ENCODE data around the gene BEST3.

BEST3 gene

DNA sequence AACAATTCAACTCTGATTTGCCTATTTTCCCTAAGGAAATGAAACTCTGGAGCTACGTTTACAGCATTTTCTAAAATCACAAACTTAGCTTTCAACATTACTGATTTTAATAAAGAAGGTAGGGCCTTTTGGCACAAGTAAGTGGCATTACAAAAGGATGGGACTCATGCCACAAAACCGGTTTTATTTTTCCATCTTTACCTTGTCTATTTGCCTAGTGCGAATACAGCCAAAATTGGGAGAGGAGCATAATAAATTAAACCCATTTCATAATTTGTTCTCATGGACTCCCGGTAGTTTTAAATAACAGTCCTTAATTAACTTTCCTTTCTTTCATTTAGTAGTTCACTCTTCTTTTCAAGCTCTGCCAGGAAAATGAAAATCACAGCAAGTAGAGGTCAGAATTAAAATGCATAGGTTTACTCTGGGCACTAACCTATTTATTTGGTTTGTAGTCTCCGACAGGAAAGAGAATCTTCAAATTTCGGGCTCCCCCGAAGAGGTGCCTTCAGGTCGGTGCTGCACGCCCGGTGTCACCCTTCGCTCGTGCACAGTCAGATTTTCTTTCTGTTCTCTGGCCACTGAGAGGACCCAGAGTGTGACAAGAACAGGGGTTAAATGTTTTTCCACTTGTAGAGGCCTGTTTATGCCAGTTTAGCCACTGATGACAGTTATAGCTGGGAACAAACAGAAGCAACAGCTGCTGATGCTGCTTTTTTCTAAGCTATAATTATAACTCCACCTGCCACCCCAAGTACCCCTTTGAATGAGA lies at the start of gene BEST3:
TSS of gene BEST3 (minus strand) at position 535 of the 772 bp plus-strand sequence. CDS start 1,505 bp downstream, outside the sequence.
- DNase-seq (ENCODE audit: low read depth) = no peak

DNA sequence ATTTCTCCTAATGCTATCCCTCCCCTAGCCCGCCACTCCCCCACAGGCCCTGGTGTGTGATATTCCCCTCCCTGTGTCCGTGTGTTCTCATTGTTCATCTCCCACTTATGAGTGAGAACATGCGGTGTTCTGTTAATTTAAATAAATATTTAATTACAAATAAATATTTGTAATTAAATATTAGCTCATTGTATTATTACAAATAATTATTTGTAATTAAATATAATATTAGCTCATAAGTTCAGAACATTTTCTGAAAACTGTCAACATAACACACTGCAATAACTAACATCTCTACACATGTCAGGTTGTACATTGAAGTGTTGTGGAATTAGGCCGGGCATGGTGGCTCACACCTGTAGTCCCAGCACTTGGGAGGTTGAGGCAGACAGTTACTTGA lies 45.0 kb upstream of the BEST3 start:
- no peak for DNase-seq (ENCODE audit: low read depth)

DNA sequence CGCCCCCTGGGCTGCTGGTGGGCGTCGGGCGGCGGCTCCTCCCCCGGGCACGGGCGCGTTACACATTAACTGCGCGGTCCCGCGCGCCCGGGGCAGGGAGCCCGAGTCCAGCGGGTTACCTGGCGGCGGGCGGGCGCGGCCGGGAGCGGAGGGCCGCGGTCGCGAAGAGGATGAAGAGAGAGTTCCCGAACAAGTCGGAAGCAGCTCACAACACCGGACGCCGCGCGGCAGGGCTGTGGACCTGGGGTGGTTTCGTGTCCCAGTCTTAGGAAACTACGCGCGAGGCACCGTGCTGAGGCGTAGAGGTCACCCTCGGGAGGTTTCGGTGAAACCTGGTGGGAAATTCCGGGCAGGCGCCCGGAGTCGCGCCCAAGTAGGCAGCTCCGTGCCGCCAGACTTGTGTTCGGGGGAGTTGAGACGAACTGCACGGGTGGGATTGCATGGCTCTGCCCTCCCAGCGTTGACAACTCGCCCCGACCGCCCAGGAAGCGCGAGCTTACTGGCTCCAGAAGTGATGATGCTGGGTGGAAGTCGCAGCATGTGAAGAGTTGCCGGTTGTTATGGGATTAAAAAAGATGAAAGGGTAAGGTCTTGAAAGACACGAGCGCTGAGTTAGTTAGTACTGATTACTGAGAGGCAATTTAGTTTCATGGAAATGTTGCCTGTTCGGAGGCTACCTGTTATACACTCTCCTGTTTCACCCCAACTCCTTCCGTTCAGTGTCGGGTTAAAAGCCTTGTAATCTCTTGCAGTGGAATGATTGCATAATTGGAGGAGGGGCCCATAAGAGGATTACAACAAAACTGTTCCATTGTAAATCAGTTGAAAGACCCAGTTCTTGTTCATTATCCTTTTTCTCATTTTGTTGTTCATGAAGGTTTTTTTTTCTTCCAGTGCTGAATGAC lies 40.4 kb upstream of the BEST3 start:
- peak; percentile 24 for DNase-seq (ENCODE audit: low read depth)

DNA sequence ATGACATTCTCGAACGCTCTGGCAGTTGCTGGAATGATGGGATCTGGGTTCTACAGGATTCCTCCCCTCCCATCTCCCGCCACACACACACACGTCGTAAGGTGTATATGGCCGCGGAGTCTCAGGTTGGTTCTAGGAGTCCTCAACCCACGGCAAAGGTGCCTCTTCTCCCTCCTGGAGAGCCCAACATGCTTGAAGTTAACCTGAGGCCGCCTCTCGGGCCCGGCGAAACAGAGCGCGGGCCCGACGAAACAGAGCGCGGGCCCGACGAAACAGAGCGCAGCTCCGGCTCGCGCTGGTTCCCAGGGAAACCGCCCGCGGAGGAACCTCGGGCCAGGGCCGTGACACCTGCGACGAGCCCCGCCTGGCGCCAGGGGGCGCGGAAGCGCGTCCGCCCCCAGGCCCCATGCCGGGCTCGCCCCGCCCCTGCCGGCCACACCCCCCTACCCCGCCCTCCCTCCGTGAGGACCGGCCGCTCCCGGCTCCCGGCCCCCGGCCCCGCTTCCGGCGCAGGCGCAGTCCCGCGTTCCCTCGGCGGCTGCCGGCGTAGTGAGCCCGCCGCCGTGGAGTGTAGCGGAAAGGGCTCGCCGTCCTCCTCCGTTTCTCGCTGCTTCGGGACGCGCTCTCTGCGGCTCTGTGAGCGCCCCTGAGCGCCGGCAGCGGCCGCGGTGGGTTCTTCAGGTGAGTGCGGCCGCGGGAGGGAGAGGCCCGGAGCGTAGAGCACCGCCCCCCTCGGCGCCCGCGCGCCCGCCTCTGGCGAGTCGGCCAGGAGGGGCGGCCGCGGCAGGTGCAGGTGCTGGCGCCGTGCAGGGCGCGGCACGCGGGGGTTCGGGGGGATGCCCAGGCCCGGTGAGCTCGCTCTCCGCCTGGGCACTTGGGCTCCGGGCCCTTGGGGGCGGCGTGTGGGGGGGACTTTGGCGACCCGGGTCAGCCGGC lies 39.5 kb upstream of the BEST3 start, which contains the start of gene RAB3IP:
TSS of gene RAB3IP (plus strand) at position 510 of the 936 bp plus-strand sequence. CDS start 16,549 bp downstream, outside the sequence.
- DNase-seq (ENCODE audit: low read depth) = peak; percentile 74

DNA sequence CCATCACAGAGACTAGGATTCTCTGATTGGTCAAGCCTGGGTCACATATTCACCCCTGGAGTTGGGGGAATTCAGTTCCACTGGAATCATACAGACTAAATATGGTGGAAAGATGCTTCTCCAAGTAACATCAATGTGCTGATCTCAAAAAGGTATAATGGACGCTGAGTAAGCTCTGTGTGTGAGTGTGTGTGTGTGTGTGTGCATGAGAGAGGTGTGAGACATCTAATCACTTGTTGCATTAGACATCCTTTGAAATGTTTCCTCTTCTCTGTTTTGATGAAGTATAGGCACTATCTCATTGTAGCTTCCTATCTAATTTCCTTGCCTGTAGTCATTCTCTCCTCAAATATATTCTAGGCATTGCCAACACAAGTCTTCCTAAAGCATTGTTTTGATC lies 34.5 kb upstream of the BEST3 start:
- DNase-seq (ENCODE audit: low read depth) = no peak

DNA sequence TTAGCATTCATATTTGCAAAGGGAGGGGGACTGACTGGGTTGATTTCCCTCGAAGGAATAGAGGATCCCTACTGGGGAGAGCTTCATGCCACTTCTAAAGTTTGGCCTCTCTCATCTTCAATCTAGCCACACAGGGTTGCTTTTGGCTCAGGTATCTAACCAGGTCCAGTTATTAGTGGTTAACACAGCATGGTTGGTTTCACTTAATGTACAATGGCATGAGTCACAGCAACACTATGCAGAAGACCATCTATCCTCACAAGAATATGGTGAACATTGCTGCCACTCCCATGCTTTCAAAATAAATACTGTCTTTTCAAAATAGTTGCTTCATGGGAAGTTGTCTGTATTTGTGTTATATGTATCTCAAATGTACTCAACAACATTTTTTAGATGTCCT lies 33.0 kb upstream of the BEST3 start:
- no peak for DNase-seq (ENCODE audit: low read depth)

DNA sequence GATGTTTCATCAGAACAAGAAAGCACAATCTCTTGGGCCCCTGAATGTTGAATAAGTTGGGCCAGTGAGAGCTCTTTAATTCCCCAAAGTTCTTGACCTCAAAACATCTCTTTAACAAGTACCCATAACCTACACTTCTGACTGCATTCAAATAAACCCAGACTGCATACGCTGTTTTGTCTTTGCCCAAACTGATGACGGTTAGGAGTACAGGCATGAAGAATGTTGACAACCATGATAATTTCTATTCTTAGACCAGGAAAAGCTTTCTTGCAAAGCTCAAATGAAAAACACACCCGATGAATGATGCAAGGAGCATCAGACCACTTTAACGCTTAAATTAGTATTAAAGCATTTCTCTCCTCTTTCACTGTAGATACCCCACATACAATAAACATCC lies 27.8 kb upstream of the BEST3 start:
- DNase-seq (ENCODE audit: low read depth) = no peak

DNA sequence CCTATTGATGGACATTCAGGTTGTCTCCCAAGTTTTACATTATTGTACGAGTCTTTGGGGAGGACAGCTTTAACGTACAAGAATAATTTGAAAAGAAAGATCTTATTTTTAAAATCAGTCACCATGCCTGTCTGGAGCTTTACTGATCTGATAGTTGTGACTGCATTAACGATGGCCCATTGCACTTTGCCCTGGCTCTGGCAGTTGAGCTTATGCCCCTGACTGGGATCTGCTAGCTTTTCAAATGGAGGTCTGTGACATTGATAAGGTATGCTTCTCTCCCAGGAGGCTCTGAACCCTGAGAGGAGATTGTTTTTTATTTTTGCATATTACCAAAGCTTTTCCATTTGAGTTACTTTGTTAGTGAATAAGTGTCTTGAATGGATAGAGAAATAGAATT lies 21.6 kb upstream of the BEST3 start:
- no peak for DNase-seq (ENCODE audit: low read depth)

DNA sequence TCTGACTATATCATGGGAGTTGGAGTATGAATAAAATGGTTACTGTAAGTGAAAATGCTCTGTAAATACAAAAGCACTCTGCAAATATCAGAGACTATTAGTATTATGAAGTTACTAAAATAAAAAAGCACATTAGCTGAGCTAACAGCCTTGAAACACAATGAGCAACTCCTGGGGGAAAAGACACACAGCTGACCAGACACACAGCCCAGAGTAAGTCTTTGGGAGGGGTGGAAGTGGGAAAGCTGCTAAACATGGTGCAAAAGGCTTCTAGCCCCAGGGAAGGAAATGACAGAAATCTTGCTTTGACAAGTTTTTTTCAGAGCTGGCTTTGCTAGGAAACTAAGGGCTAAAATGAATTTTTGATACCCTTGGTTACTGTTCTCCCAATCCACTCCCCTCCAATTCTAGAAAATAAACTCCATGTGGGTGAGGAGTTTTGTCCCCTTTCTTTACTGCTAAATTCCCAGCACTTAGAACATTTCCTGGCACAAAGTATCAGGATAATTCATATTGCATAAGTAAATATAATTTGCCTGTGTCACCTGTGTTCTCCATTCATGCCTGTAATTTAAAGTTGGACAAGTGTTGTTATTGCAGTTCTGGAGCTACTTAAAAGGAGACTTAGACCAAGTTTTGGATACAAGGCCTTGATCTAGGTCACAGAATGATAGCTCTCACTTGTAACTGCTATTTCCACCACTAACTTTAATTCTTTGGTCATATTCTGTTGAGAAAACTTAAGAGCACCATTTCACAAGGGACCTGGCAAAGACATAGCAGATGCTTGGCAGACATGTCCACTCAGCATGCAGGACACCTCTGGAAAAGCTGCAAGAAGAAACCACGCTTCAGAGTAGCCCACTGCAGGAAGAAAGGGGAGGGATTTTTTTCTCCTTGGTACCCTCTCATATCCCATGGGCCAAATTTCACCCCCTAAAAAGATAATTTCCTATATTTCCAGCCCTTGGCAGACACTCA lies 20.5 kb upstream of the BEST3 start:
- DNase-seq (ENCODE audit: low read depth) = no peak

DNA sequence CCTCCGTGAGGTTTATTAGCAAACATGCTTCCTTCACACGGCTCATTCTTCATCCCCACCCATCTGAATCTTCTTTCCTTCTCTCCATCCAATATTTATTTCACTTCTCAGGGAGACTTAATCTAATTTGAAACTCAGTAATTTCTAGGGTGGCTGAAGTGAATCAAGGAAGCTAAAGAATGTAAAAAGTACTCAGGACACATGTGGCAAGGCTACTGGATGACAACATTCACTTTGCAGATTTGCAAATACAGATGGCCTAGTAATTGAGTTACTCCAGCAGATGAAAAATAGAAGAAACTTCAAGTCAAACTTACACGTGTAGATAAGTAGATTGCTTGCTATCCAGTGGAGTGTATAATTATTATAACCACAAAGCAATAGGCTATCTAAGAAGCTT lies 15.4 kb upstream of the BEST3 start:
- no peak for DNase-seq (ENCODE audit: low read depth)

DNA sequence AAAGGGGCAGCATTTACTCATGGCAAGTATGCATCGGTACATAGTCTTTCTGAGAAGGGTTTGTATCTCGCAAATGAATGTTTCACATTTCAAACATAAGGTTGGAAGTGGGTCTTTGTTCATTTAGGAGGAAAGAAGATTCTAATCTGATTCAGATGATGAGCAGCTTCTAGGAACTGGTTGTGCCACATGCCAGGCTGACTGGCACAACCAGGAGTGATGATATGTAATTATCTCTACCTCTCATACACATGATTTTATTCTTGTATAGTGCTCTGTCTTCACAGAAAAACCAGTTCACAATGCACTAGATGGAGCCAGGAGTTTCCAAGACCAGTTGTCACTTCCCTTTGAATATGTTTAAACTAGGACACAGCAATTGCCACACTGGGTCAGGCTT lies 13.7 kb upstream of the BEST3 start:
- DNase-seq (ENCODE audit: low read depth) = no peak

DNA sequence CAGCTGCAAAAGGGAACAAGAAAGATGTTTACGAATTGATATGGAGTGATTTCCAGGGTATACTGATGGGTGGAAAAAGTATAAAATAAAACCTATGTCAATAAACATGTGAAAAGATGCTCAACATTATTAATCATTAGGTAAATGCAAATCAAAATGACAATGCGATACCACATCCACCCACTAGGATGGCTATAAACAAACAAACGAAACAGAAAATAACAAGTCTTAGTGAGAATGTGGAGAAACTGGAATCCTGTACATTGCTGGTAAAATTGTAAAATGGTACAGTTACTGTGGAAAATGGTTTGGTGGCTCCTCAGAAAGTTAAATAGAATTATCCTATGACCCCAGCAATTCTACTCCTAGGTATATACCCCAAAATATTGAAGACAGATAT lies 9.5 kb upstream of the BEST3 start:
- DNase-seq (ENCODE audit: low read depth) = no peak

DNA sequence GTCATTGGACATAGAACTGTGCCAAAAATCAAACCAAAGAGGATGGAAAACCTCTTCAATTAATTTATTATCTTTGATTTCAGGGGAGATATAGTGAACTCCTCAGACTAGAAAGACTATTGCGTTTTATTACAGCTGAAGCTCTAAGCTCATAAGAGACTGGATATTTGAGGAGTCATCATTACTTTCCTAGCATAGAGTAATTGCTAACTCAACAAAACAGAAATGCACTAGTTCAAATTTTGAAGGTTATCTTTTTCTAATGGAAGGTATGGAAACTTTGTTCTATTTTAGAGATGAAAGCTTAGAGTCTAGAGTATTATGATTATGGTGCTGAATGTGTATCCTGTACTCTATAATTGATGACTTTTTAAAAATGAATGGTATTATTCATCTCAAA lies 5.3 kb upstream of the BEST3 start:
- DNase-seq (ENCODE audit: low read depth) = no peak

DNA sequence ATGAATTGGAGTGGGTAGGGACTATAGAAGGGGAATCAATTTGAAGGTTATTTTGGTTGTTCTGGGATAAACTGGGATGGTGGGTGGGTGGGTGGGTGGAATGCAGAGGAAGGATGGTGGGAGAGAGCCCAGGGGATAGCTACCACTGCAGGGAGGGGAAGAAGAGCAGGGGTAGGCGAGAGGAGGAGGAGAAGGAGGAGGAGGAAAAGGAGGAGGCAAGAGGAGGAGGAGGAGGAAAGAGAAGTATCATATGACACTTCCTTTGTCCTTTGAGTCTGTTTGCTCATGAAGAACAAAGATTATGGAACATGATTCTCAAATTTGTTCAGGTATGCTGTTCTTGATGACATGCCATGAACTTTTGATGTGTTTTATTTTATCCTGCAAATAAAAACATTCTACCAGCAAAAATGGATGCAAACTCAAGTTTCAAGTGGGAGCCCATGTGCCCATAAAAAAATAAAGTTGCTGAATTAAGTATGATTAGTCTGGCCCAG lies 4.1 kb upstream of the BEST3 start:
- no peak for DNase-seq (ENCODE audit: low read depth)

DNA sequence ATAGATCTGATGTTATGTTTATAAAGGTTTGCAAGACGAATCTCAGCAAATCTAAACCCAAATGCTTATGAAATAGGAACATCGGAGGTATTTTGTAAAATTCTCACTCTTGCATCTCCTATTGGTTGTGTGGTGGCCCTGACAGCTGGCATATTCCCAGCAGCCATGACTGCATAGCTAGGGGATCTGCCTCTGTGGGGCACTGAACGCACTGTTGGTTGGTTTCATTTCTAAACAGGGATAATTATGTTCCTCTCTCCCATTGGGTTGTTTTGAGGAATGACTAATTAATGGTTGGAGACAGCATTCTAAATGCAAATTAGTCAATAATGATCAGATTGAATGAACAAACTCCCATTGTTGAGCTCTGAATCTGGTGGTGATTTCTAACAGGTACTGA lies 2.7 kb upstream of the BEST3 start:
- no peak for DNase-seq (ENCODE audit: low read depth)

DNA sequence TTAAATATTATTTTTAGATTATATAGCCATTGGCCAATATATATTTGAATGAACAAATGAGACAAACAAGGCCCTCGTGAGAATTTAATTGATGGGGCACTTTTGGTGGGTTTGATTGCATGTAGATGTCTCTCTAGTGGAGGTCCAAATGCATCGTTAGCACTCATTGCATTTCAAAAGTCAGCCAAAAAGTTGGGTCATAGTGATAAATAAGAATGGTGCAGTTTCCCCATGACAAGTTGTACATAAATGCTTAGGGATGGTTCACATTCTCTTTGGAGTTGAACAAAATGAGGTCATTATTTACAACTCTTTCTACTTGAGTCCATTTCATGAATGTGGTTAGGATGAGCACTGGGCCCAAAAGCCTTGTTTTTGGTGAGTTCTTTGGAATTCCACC lies 1.0 kb downstream of the BEST3 start:
- no peak for DNase-seq (ENCODE audit: low read depth)

DNA sequence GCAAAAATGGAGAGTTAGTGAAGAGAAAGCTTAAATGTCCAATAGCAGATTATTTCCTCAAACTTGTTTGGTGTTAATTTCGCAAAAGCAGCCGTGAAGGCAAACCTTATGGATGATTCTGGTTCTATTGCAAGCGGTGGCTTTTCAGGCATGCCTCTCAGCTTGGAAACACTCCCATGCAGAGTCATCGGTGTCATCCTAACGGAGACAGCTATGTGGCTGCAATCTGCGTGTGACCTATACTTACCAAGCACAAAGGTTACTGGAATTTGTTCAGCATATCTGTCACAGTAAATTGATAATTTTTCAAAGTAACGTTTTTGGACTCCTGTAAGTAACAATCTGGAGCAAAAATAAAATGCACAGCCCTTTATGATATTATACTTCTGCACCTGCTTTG lies 5.0 kb downstream of the BEST3 start:
- no peak for DNase-seq (ENCODE audit: low read depth)

DNA sequence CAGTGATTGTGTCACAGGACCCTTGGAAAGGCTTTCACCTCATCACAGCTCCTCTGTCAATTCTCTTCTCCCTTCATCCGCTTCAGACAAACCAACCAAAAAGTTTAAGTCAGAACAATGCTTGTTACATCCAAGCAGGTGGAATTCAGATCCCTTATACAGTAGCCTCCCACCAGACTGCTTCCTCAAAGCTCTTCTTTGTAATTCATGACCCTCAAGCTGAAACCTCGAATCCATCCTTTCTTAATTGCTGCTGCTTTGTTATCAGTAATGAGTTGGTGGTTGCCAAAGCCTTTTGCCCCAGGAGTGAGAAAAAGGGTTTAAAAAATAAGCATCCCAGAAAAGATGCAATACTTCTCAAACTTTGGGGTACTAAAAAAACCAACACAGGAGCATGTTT lies 9.5 kb downstream of the BEST3 start:
- no peak for DNase-seq (ENCODE audit: low read depth)

DNA sequence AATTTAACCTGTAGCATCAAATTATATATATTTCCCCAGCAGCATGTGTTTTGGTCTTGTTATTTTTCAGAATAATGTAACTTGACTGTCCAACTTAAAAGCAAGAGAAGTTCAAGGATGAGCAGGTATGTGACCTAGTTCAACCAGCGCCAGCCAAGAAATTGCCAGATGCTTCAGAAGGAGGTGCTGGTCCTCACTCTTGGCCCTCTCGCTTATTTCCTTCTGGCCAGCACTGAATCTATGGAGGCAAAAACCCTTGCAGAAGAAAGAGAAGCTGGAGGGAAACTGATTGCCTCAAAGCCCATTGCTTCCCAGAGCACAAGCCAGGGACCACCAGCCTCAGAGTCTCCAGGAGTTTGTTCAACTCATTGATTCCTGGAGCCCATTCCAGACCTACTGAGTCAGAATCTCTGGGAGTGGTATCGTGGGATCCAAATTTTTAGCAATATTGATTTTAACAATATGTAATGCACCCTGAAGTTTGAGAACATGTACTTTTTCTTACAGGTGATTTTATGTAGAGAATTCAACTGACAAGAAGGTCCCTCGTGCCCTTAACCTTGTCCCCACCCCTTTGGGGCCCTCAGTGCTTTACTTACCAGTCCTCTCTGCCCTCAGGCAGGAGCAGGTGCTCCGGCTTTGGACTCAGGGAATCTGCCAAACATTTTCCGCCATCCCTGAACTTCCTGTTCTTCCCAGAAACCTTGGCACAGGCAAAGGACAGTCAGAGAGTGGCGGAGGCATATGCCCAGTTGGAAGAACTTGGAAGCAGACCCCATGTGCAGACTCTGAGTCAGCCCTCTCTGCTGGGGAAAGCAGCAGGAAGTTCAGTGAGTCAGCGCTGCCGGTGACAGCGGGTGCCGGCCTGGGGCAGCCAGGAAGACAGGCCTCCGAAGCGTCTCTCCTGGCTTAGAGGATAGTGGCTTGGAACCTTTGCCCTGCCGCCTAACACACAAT lies 10.4 kb downstream of the BEST3 start:
- peak; percentile 95 for DNase-seq (ENCODE audit: low read depth)
